ENCODE data around the gene TMEM201.

DNA sequence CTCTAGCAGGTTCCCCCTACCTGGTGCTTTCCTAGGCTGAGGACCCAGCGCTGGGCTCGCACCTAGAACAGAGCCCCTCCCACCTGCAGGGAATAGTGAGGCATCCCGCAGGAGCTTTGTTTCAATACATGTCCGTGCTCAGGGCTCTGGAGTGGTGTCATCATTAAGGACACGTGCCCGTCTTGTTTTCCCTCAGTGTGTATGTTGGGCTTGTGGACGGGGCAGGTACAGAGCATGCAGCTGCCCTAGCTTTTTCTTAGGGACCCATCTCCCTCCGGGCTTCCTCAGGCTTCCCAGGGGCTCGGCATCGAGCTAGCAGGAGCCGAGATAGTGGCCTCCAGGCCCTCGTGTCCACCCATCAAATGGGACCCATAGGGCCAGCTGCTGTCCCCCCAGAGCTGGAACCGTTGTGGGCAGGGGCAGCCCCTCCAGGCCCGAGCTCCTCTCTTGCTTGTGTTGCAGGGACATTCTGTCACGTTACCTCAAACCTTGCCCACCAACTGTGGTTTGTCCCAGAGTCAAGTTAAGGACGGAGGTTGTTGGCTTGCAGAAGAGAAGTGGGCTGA is 3.9 kb downstream of the TMEM201 start:
- TF ChIP-seq POLR2A (IDR thresholded peaks at IDR 0.05; ENCODE audit: low read depth, low read length), result no peak
- TF ChIP-seq, protein P1, sequence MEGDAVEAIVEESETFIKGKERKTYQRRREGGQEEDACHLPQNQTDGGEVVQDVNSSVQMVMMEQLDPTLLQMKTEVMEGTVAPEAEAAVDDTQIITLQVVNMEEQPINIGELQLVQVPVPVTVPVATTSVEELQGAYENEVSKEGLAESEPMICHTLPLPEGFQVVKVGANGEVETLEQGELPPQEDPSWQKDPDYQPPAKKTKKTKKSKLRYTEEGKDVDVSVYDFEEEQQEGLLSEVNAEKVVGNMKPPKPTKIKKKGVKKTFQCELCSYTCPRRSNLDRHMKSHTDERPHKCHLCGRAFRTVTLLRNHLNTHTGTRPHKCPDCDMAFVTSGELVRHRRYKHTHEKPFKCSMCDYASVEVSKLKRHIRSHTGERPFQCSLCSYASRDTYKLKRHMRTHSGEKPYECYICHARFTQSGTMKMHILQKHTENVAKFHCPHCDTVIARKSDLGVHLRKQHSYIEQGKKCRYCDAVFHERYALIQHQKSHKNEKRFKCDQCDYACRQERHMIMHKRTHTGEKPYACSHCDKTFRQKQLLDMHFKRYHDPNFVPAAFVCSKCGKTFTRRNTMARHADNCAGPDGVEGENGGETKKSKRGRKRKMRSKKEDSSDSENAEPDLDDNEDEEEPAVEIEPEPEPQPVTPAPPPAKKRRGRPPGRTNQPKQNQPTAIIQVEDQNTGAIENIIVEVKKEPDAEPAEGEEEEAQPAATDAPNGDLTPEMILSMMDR (conservative IDR thresholded peaks at IDR 0.05; ENCODE audit: low read depth, low read length), result no peak

Data from IMR-90 (cell line).